ENCODE measurements around the gene STXBP5L.
"Not testable (repeated sequence)": the region's sequence is repeated elsewhere in the genome, so short reads cannot be mapped to it uniquely, and the experiment has no call there.

The STXBP5L gene

DNA sequence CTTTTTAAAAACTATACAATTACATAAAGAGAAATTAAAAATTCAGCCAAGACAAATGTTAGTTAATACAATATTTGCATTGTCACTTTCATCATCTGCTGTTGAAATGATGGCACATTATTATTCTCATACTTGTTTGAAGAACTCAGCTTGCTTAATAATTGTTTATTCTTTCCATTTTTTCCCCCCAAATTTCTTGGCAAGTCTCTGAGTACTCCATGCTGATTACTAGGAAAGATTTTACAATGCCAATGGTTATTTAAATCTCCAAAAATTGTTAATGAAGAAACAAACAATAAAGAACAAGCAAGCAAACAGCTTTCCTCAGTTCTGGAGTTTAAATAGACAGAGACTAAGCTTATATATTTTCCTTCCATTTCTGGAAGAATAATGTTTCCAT is 15.1 kb upstream of the STXBP5L start:
- ChIA-PET POLR2A (no interaction called here), CTCF (no interaction called here)
- TF ChIP-seq, protein P1, sequence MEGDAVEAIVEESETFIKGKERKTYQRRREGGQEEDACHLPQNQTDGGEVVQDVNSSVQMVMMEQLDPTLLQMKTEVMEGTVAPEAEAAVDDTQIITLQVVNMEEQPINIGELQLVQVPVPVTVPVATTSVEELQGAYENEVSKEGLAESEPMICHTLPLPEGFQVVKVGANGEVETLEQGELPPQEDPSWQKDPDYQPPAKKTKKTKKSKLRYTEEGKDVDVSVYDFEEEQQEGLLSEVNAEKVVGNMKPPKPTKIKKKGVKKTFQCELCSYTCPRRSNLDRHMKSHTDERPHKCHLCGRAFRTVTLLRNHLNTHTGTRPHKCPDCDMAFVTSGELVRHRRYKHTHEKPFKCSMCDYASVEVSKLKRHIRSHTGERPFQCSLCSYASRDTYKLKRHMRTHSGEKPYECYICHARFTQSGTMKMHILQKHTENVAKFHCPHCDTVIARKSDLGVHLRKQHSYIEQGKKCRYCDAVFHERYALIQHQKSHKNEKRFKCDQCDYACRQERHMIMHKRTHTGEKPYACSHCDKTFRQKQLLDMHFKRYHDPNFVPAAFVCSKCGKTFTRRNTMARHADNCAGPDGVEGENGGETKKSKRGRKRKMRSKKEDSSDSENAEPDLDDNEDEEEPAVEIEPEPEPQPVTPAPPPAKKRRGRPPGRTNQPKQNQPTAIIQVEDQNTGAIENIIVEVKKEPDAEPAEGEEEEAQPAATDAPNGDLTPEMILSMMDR (IDR thresholded peaks at IDR 0.05; ENCODE audit: insufficient read depth, low read length, missing control alignments) = no peak
- H3K4me3 ChIP-seq (ENCODE audit: low read depth, low read length) = no peak overlapping the region
- DNase-seq (ENCODE audit: low read depth, low spot score) = no peak

DNA sequence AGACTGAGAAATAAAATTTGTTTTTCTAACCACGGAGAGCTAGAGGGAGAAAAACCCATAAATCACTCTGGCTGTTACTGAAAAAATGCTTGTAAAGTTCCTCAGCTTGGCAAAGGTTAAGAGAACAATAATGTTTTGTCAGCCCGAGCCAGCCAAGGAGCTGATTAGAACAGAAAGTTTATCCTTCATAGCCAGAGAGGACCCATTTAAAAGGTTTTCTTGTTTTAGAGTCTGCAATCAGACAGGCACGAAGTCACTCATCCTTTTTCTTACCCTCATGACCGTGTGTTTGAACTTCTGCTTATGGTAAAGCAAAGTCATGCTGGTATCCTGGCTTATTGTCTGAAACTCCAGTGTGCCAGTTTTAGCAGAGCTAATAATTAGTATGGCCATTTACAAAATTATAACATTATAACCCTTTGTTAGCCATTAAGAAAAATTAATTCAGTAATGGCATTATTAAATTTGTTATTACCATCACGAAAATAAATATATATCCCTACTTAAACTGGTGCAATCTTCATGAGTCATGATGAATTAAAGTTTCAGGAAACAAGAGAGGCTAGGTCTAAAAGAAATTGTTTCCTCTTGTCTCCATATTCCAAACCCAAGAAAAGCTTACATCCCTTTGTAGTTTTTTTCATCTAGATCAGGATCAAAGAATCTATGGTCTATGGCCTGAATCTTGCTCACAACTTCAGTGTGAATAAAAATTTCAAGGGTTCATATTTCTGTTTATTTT is 13.5 kb upstream of the STXBP5L start:
- POLR2A ChIA-PET = no interaction called here
- no peak overlapping the region for H3K4me3 ChIP-seq (ENCODE audit: low read depth, low read length)
- TF ChIP-seq, protein P1 (IDR thresholded peaks at IDR 0.05; ENCODE audit: insufficient read depth, low read length, missing control alignments) = no peak
- CTCF ChIA-PET = interaction anchor here (0.7 kb wide), 1 partner anchor 327 kb away, joined by 3 read pairs; no protein-coding TSS in a partner anchor
- no peak for DNase-seq (ENCODE audit: low read depth, low spot score)

DNA sequence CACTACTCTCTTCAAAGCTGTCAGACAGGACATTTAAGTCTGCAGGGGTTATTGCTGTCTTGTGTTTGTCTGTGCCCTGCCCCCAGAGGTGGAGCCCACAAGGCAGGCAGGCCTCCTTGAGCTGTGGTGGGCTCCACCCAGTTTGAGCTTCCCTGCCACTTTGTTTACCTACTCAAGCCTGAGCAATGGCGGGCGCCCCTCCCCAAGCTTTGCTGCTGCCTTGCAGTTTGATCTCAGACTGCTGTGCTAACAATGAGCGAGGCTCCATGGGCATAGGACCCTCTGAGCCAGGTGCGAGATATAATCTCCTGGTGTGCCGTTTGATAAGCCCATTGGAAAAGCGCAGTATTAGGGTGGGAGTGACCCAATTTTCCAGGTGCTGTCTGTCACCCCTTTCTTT is 6.3 kb upstream of the STXBP5L start:
- CTCF ChIA-PET; POLR2A ChIA-PET; DNase-seq (ENCODE audit: low read depth, low spot score); H3K4me3 ChIP-seq (ENCODE audit: low read depth, low read length): not testable (repeated sequence)

DNA sequence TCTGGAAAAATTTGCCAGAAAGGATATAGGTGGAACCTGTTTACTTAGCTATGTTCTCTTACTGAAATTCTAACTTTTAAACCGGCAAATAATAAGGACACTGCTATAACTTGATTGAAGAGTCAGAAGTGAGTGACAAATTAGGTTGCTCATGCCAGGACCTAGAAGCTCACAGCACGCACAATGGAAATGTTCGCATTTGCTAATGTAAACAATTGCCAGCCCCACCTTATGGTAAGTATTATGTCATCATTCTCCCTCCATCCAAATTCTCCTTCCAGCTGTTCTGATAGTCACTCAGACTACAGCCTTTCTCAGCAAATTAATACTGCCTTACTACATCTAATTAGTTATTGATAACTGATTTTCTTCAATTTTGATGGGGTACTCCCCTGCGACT is 4.8 kb upstream of the STXBP5L start:
- CTCF ChIA-PET = no interaction called here
- POLR2A ChIA-PET = no interaction called here
- no peak for DNase-seq (ENCODE audit: low read depth, low spot score)
- TF ChIP-seq, protein P1 (IDR thresholded peaks at IDR 0.05; ENCODE audit: insufficient read depth, low read length, missing control alignments) = no peak
- H3K4me3 ChIP-seq (ENCODE audit: low read depth, low read length) = no peak overlapping the region

DNA sequence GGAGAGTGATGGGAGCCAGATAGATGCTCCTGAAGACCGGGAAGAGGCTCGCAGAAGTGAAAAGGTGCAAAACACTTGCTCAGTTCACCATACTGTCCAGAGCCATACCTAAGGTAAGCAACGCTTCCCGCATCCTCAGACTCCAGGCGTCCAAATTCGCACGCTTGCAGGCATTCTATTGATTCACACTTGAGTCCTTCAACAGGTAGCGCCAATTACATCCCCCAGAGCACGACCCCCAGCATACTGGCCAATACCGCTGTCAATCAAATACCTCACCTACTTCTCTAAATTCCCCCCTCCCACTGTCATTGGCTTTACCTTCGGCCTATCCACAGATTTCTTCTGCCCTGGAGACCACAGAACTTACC is 361 bp upstream of the STXBP5L start:
- ChIA-PET CTCF (no interaction called here), POLR2A (no interaction called here)
- no peak for DNase-seq (ENCODE audit: low read depth, low spot score)
- H3K4me3 ChIP-seq (ENCODE audit: low read depth, low read length) = no peak overlapping the region
- TF ChIP-seq, protein P1 (IDR thresholded peaks at IDR 0.05; ENCODE audit: insufficient read depth, low read length, missing control alignments) = no peak

DNA sequence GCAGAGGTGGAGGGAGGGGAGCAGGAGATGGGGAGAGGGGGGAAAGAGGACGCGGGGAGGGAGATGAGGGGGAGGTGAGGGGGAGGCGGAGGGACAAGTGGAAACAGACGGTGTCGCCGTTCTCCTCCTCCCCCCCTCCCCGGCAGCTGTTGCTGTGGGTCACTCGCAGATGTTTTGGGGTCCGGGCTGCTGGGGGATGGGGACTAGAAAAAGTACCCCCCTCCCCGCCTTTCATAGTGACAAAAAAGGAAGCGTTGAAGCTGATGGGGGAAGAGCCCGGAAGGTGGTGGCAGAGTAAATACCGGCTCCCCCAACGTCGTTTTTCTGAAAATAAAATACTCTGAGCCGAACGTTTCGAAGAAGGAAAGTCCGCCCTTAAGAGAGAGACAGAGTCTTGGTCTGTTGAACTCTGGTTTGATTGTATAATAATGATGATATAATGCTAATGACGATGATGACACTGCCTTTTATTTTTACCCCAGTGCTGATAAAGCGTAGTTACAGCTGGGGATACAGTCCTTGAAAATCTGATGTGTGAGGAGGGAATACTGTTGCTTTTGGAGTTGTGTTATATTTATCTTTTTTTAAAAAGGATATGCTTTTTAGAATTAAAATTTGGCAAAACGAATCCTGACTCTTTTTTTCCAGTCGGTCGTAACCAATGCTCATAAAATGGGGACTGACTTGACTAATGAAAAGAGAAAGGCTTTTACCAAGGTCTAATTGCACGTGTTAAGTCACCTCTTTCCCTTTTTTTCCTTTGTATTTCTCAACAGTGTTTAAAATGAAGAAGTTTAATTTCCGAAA is 993 bp downstream of the STXBP5L start:
- CTCF ChIA-PET = no interaction called here
- peak overlapping the region; percentile 52 for H3K4me3 ChIP-seq (ENCODE audit: low read depth, low read length)
- POLR2A ChIA-PET = no interaction called here
- DNase-seq (ENCODE audit: low read depth, low spot score) = no peak
- TF ChIP-seq, protein P1 (IDR thresholded peaks at IDR 0.05; ENCODE audit: insufficient read depth, low read length, missing control alignments) = no peak

DNA sequence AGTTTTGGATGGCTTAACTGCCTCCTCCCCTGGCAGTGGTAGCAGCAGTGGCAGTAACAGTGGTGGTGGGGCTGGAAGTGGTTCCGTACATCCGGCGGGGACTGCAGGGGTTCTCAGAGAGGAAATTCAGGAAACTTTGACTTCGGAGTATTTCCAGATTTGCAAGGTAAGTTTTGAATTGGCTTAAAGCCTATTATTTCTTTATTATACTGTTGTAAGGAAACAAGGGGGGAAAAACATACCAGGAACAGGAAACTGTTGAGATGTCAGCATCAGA is 1.5 kb downstream of the STXBP5L start:
- H3K4me3 ChIP-seq (ENCODE audit: low read depth, low read length) = no peak overlapping the region
- ChIA-PET POLR2A (no interaction called here), CTCF (no interaction called here)
- TF ChIP-seq, protein P1 (IDR thresholded peaks at IDR 0.05; ENCODE audit: insufficient read depth, low read length, missing control alignments) = no peak
- no peak for DNase-seq (ENCODE audit: low read depth, low spot score)
